H1 (cell line): ENCODE measurements around the gene HOXB5. TPM values are rescaled to one million over a fixed set of nuclear protein-coding genes. Genes with fewer than 3 reads are reported as not detected.

Experiments used
- BRCA1 ChIP-seq: IDR thresholded peaks from 2 replicates; pipeline ENCODE4 v1.6.1; 2012; ENCODE audit warnings: low read depth, low read length, improper control_type of control experiment
- CREB1 ChIP-seq: IDR thresholded peaks from 2 replicates; pipeline ENCODE4 v1.6.1; 2012; ENCODE audit warnings: inconsistent platforms
- CTBP2 ChIP-seq: IDR thresholded peaks from 2 replicates; pipeline ENCODE4 v1.7.0; 2011; ENCODE audit warnings: borderline replicate concordance, mild to moderate bottlenecking, moderate library complexity, mixed read lengths, low read length; ENCODE audit not compliant: insufficient read depth, insufficient read length
- EZH2 ChIP-seq: fragments of 200-600 bp; sonication (generic); IDR thresholded peaks from 2 replicates; pipeline ENCODE4 v1.7.1; 2012; ENCODE audit warnings: low read depth, mild to moderate bottlenecking, moderate library complexity, low read length, inconsistent platforms; ENCODE audit not compliant: severe bottlenecking
- KDM4A ChIP-seq: IDR thresholded peaks from one replicate; pipeline ENCODE4 v1.7.1; 2012; ENCODE audit warnings: low read depth, mild to moderate bottlenecking, moderate library complexity, low read length, inconsistent platforms; ENCODE audit not compliant: severe bottlenecking
- NANOG ChIP-seq: IDR thresholded peaks from 2 replicates; pipeline ENCODE4 v1.6.1; 2011; ENCODE audit warnings: low read length, low read depth, mild to moderate bottlenecking, inconsistent platforms; ENCODE audit not compliant: insufficient read depth, poor library complexity, severe bottlenecking
- POLR2A ChIP-seq, 2 experiments: IDR thresholded peaks; 1 replicate in 1 of 2; 2 replicates in 1 of 2; pipeline ENCODE4 v1.6.1; 2011; ENCODE audit warnings: low read depth in 2 of 2, low read length in 2 of 2, mild to moderate bottlenecking in 2 of 2; ENCODE audit errors: control extremely low read depth in 1 of 2
- RAD21 ChIP-seq, 2 experiments: IDR thresholded peaks in 1 of 2; conservative IDR thresholded peaks in 1 of 2; 2 replicates each; pipeline ENCODE4 v1.6.1; 2011; ENCODE audit warnings: low read depth in 2 of 2, low read length in 2 of 2, improper control_type of control experiment in 1 of 2, inconsistent platforms in 1 of 2, mild to moderate bottlenecking in 1 of 2, moderate library complexity in 1 of 2
- SP4 ChIP-seq: IDR thresholded peaks from 2 replicates; pipeline ENCODE4 v1.6.1; 2012; ENCODE audit warnings: low read length, inconsistent platforms
- SUZ12 ChIP-seq: fragments of 200-600 bp; sonication (generic); IDR thresholded peaks from 2 replicates; pipeline ENCODE4 v1.6.1; 2012; ENCODE audit warnings: mild to moderate bottlenecking, inconsistent platforms, low read length, moderate library complexity, mixed read lengths
- TEAD4 ChIP-seq: IDR thresholded peaks from 2 replicates; pipeline ENCODE4 v1.6.1; 2012; ENCODE audit warnings: low read depth, low read length, inconsistent platforms, mixed read lengths
- polyA plus RNA-seq, 7 experiments: library from polyadenylated mRNA; depleted of rRNA in 3 of 7; stranded (reverse) in 5 of 7; unstranded in 2 of 7; fragments of >200 nt in 5 of 7; fragments of 200-250 nt in 2 of 7; gene quantifications; 1 replicate in 5 of 7; 2 replicates in 1 of 7; 4 replicates in 1 of 7; pipeline versions ENCODE4 v1.2.1 to v1.2.3, GENCODE V29; 2011 to 2013; ENCODE audit warnings: missing spikeins in 2 of 7, mixed read lengths in 2 of 7
- total RNA-seq: library from RNA; stranded (reverse); fragmentation: NEBNext Ultra II Directional; extraction: Animal tissue kit (Norgen Biotek cat#: 25700); gene quantifications from 2 replicates; pipeline ENCODE4 v1.2.1, GENCODE V29; 2021
- TF ChIP-seq, protein P1 (sequence below): IDR thresholded peaks from 2 replicates; pipeline ENCODE4 v1.6.1; 2012; ENCODE audit warnings: inconsistent platforms
- TF ChIP-seq, protein P2 (sequence below): IDR thresholded peaks from 2 replicates; pipeline ENCODE4 v1.6.1; 2012; ENCODE audit warnings: inconsistent platforms
- TF ChIP-seq, protein P3 (sequence below): IDR thresholded peaks from 2 replicates; pipeline ENCODE4 v1.6.1; 2011; ENCODE audit warnings: low read depth, mild to moderate bottlenecking, low read length; ENCODE audit not compliant: insufficient read depth

Gene HOXB5
- total and polyA plus RNA-seq, 2 of the 8 experiments (the other 6 are each of a cell fraction or from before 2014, with no cell fraction given), result not detected

DNA sequence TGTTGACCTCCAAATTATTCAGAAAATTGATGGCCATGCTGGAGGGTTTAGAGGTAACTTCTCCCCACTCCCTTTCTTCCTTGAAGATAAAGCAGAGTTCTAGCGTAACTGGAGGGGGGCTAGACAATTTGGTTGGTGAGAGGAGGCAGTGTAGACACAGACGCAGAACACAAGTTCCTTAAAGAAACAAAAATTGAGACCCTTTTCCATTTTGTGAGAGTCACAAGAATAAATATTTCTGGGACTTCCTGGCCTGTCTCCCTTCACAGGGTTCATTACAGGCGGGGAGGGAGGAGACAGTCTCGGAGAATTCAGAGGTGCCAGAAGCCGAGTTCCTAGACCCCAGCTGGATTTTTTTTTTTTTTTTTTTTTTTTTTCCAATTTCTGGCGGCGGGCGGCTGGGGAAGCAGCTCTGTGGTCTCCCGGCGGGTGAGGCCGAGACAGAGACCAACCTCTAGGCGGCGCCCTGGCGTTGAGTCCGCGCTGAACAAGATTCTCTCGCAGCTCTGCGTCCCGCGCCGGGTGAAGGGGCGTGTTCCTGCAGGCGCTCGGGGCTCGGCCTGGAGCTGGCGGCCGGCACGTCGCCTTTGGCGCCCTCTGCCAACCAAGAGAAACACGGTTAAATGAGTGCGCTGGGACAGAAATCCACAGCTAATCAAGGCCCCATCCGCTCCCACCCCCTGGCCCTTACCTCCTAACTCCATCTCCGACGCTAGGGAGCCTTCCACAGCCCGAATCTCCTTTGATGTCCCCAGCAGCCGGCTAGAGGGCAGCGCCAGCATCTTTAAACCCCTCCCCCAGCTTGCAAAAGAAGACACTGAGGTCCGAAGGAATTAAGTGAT, 42.8 kb upstream of the HOXB5 start (continued):
- TF ChIP-seq CTBP2 (no peak), EZH2 (peak; percentile 78), POLR2A (IDR thresholded peaks at IDR 0.05; ENCODE audit: control extremely low read depth in 1 of 2, low read depth in 2 of 2, low read length in 2 of 2) (no peak), SP4 (no peak), BRCA1 (no peak), KDM4A (no peak), TEAD4 (0 out of 2 replicates have a peak, but pooled peaks have one; percentile 13), NANOG (no peak), RAD21 (IDR thresholded peaks at IDR 0.05 in 1 of 2, conservative IDR thresholded peaks at IDR 0.05 in 1 of 2; ENCODE audit: low read depth in 2 of 2, low read length in 2 of 2) (peak; percentile 34 to 48; a peak in 3 of 4 replicates), SUZ12 (peak; percentile 79), CREB1 (peak; percentile 53; the same call in 1 of the 2 replicates)
- TF ChIP-seq, protein P1, sequence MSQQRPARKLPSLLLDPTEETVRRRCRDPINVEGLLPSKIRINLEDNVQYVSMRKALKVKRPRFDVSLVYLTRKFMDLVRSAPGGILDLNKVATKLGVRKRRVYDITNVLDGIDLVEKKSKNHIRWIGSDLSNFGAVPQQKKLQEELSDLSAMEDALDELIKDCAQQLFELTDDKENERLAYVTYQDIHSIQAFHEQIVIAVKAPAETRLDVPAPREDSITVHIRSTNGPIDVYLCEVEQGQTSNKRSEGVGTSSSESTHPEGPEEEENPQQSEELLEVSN, result peak; percentile 47; the same call in 1 of the 2 replicates
- TF ChIP-seq, protein P2, sequence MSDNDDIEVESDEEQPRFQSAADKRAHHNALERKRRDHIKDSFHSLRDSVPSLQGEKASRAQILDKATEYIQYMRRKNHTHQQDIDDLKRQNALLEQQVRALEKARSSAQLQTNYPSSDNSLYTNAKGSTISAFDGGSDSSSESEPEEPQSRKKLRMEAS, result peak; percentile 61
- TF ChIP-seq, protein P3, sequence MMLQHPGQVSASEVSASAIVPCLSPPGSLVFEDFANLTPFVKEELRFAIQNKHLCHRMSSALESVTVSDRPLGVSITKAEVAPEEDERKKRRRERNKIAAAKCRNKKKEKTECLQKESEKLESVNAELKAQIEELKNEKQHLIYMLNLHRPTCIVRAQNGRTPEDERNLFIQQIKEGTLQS, result 0 out of 2 replicates have a peak, but pooled peaks have one; percentile 6
